Activated CD4-positive, alpha-beta T cell treated with anti-CD3 and anti-CD28 coated beads for 48 hours (primary cell): Measurements from ENCODE around the gene GP1BA.

ENCODE experiments used
- DNase-seq: peaks from one replicate; pipeline ENCODE4 v3.0.0-alpha.2; 2020

Gene GP1BA

DNA sequence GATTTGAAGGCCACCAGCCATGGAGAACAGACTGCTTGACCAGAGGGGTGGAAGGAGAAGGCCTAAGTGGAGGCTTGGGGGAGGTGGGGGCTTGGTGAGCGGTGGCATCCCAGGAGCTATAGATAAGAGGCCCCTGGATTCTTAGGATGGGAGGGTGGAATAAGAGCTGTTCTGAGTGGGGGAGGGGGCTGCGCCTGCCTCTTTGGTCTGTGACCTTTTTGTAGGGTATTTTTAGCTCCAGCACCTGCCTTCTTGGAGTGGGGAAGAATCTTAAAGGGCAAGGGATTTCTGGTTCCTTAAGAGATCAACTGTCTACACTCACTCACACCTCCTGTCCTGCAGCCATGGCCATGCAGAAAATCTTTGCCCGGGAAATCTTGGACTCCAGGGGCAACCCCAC, 19.4 kb downstream of the GP1BA start:
- DNase-seq: no peak

GRCh38 chr17:4953451-4953961, 21.4 kb downstream of the GP1BA start:
- DNase-seq: no peak

DNA sequence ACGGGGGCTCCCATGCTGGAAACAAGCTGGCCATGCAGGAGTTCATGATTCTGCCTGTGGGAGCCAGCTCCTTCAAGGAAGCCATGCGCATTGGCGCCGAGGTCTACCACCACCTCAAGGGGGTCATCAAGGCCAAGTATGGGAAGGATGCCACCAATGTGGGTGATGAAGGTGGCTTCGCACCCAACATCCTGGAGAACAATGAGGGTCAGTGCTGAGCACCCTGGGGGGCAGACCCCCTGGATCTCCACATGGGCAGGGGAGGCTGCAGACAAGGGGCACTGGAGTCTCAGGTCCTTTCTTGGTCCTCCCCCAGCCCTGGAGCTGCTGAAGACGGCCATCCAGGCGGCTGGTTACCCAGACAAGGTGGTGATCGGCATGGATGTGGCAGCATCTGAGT, 23.0 kb downstream of the GP1BA start:
- DNase-seq: no peak

GRCh38 chr17:4956493-4957061, 24.5 kb downstream of the GP1BA start:
- DNase-seq: peak; percentile 69

GRCh38 chr17:4958102-4958501, 26.0 kb downstream of the GP1BA start:
- DNase-seq: no peak

GRCh38 chr17:4959261-4959965, 27.3 kb downstream of the GP1BA start:
- DNase-seq: no peak

- no peak for DNase-seq
These were observed 28.3 kb downstream of the GP1BA start for GRCh38 chr17:4960279-4960922.

GRCh38 chr17:4965311-4965986, 33.4 kb downstream of the GP1BA start:
- no peak for DNase-seq

DNA sequence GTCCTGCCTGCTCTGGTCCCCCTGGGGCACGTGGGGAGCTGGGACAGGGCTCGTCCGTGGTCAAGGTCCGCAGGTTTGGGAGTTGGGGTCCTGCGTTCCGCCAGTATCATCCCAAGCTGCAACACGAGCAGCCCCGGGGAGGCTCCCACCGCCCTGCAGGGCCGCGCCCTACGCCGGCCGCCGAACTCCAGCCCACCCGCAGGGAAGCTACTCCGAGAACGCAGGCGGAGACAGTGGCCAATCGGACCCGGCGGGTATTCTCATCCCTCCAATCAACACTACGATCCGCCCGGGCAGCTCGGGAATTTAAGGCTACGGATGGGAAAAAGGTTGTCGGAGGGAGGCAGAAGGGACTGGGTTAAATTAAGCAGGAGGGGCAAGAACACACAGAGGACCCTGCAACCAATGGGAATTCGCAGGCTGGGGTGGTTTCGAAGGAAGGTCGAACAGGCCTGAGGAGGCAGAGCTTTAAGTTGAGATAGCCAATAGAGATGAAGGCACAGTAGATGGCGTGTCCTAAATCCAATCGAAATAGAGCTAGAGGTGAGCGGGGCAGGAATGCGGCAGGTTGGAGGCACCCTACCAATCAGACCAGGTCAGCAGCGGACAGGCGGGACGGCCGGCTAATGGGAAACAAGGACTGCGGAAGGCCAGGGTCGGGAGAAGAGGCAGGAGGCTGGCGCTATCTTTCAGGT, 34.9 kb downstream of the GP1BA start:
- DNase-seq: peak; percentile 92

DNA sequence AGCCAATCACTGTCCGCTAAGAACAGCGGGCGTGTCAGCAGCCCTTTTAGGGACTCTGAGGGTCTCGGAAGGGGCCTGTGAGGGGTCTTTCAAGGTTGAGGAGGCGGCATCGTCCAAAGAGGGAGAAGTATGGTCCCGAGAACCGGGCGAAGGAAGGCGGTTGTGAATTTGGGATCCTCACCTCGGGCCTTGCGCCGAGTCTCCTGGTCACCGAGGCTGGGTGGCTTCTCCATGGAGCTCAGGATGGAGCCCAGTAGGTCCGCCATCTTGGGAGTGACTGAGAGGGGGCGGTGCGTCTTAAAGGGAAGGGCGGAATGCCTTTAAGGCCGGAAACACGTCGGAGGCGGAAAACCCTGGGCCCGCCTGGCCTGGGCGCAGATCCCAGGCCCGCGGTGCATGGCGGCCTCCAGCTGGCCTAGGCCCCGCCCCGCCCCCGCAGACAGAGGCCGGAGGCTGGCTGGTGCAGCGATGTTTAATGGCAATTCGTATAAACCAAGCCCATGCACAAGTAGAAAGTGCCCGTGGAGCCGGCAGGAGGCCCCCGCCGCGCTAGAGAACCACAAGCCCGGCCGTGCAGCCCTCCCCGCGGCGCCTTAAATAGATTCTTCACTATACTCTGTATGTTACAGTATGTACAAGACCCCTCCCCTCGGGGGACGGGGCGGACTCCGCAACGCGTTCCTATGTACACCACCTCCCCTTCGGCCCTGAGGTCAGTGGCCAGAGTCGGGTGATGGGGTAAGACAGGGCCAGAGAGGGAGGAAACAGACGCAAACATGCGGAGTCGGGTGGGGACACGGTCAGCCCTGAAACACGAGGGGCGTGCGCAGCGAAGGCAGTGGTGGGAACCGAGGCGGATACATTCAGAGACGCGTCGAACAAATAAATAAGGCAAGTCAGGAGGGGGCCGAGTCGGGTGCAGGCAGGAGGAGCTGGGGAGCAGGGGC, 35.7 kb downstream of the GP1BA start, which contains the start of gene SPAG7:
TSS of gene SPAG7 (minus strand) at position 279 of the 947 bp plus-strand sequence. CDS start at position 266, 13 bp downstream.
- DNase-seq: peak; percentile 94

GRCh38 chr17:4968486-4969046, 36.5 kb downstream of the GP1BA start:
- DNase-seq: peak; percentile 60

DNA sequence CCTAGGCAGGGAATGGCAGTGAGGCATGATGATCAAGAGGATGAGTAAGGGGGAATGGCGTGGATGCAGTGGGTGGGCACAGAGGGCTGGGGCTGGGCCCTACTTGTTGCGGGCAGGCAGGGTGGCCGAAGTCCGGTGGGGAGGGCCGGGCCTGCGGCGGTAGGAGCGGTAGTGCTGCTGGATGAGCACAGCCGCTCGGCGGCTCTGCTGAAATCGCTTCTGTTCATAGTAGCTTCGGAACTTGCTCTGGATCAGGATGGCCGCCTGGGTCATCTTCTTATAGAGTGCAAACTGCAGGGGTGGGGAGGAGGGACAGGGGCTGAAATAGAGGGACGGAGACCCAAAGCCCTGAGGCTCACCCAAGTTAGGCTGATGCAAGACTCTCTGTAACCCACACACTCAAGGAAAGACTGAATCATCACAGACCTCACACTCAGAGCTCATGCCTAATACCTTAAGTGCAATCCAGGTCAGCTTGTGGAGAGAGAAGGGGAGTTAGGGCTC, 37.0 kb downstream of the GP1BA start:
- peak; percentile 67 for DNase-seq

DNA sequence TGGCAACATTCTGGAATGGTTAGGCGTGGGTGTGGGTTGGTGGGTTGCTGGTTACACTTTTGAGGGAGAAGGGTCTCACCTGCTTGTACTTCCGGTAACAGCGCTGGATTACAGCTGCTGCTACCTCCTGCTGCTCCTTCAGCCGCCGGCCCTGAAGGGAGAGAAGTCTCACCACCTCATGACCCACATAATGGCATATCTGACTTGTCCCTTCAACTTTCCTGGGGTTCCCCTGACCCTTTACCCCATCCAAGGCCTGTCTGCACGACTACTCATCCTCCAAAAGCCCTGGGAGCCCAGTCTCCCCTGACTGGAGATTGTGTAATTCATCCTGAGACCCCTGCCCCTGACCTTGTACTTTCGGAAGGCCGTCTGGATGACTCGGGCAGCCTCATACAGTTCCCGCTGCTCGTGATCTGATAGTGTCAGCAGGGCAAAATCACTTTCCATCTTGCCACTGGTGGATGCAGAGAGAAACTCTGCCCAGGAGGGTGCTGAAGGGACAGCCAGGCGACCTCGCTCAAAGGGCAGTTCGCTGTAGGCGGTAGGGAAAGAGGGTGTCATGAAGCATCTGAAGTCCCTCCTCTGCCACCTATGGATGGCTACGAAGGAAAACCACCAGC, 37.6 kb downstream of the GP1BA start:
- peak; percentile 66 for DNase-seq

- no peak for DNase-seq
These were observed 38.2 kb downstream of the GP1BA start for GRCh38 chr17:4970273-4970672.

- no peak for DNase-seq
These were observed 39.7 kb downstream of the GP1BA start for GRCh38 chr17:4971826-4972225.

DNA sequence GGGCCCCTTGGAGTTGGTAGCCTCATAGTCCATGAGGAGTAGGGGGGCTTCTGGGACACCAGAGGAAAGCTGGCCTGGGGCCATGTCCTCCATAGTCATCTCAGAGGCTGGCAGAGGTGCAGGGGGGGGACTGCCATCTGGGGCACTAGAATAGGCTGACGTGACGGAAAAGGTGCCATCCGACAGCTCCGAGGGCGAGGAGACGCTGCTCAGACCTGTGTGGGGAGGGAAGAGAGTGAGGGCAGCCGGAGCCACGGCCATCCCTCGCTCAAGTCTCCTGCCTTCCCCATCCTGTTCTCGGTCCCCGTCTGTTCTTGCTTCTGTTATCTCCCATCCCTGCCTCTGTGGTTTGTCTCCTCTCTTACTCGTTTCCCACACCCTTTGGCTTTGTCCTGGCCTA, 40.2 kb downstream of the GP1BA start:
- no peak for DNase-seq

DNA sequence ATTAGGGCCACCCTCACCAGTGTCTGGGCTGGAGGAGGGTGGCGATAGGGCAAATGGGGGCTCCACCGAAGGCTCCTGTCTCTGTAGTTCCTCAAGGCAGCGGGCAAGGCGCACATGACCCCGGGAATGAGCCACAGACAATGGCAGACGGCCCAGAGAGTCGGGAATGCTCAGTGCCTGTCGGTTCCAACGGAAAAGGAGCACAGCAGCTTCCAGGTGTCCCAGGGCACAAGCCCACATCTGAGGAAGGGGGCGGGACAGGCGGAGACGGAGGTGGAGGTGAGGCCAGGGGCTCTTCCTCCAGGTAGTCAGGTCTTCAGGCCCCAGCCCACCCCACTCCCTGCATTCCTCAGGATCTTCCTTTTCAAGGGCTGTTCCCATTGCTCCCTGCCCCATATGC, 40.7 kb downstream of the GP1BA start:
- no peak for DNase-seq

DNA sequence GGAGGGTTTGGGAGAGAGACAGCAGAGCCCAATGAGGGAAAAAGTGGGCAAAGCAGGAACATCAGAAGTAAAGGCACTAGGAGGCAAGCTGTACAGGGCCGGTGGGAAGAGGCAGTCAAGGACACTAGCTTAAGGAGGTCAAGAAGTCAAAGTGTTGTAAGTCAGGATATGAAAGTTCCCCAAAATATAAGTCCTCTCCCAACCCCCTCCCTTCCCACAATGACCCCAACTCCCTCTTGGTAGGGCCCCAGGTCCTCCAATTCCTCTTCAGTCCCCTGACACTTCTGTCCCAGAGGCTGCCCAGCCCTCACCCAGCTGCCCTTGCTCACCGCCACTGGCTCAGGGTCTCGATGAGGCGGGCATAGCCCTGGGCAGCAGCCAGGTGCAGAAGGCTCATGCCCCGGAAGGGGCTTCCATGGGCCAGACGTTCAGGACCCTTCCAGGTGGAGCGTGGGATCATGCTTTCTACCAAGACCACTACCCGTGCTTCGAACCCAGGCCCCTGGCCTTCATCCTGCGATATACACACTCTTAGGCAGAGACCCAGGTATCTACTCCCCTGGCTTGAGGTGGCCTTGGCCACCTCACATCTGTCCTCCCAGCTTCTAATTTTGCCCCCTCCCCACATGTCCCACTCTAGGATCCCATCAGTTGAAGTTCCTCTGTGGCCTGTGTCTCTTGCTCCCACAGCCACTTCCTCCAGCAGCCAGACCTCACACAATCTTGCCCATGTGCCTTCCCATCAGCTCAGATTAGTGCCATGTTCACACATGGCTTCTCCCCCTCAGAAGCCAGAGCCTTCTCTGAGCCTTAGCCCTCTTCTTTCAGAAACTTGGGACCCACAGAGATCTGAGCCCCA, 41.4 kb downstream of the GP1BA start:
- no peak for DNase-seq

- no peak for DNase-seq
These were observed 42.1 kb downstream of the GP1BA start for GRCh38 chr17:4974115-4974670.
